Effector memory CD8-positive, alpha-beta T cell (primary cell): ENCODE data around the gene ADPRH.

Experiments used
- ATAC-seq: fragments of 150-1000 bp; cut with Tn5 transposase; replicated peaks from 2 replicates; pipeline ENCODE4 v1.10.0; 2021; ENCODE audit warnings: mild to moderate bottlenecking, moderate library complexity
- DNase-seq, 3 experiments: peaks; one replicate each; pipeline ENCODE4 v3.0.0; 2021
- H3K27ac Mint-ChIP-seq, 2 donors: one replicate each; pipeline ENCODE4 v1.8.0; 2022; ENCODE audit warnings: mild to moderate bottlenecking in 2 of 2, mixed read lengths in 2 of 2, moderate library complexity in 2 of 2
- H3K27me3 Mint-ChIP-seq, 2 donors: one replicate each; pipeline ENCODE4 v1.8.0; 2022; ENCODE audit warnings: mixed read lengths in 2 of 2
- H3K36me3 Mint-ChIP-seq: one replicate; pipeline ENCODE4 v1.8.0; 2022; ENCODE audit warnings: mild to moderate bottlenecking, moderate library complexity, mixed read lengths; ENCODE audit not compliant: insufficient read depth
- H3K4me1 Mint-ChIP-seq, 2 donors: one replicate each; pipeline ENCODE4 v1.8.0; 2022; ENCODE audit warnings: low read depth in 2 of 2, mixed read lengths in 2 of 2
- H3K4me3 Mint-ChIP-seq, 2 donors: one replicate each; pipeline ENCODE4 v1.8.0; 2022; ENCODE audit warnings: mild to moderate bottlenecking in 2 of 2, mixed read lengths in 2 of 2, moderate library complexity in 2 of 2
- H3K9me3 Mint-ChIP-seq, 2 donors: one replicate each; pipeline ENCODE4 v1.8.0; 2022; ENCODE audit warnings: mixed read lengths in 2 of 2

The ADPRH gene

GRCh38 chr3:119613201-119613600 is 33.9 kb downstream of the ADPRH start:
- peaks cover 21 to 22% of the 10 kb centered on the region in 2 donors for H3K27me3 Mint-ChIP-seq
- DNase-seq (no peak), ATAC-seq (no peak)
- H3K9me3 Mint-ChIP-seq = no peaks in the 10 kb centered on the region
- no peaks in the 10 kb centered on the region for H3K4me1 Mint-ChIP-seq
- H3K4me3 Mint-ChIP-seq = no peak overlapping the region
- no peaks in the 10 kb centered on the region for H3K36me3 Mint-ChIP-seq
- H3K27ac Mint-ChIP-seq = no peak overlapping the region

- no peak for DNase-seq
- ATAC-seq = no peak
- Mint-ChIP-seq H3K4me1 (no peaks in the 10 kb centered on the region), H3K9me3 (no peaks in the 10 kb centered on the region), H3K4me3 (no peak overlapping the region), H3K36me3 (no peaks in the 10 kb centered on the region), H3K27me3 (peaks cover 21 to 23% of the 10 kb centered on the region in 2 donors), H3K27ac (no peak overlapping the region)
Measured at GRCh38 chr3:119613872-119614271, 34.6 kb downstream of the ADPRH start.

GRCh38 chr3:119616056-119616455 is 36.8 kb downstream of the ADPRH start:
- DNase-seq (no peak), ATAC-seq (no peak)
- H3K27me3 Mint-ChIP-seq = peaks cover 14 to 37% of the 10 kb centered on the region in 2 donors
- no peak overlapping the region for H3K4me3 Mint-ChIP-seq
- no peak overlapping the region for H3K27ac Mint-ChIP-seq
- no peaks in the 10 kb centered on the region for H3K36me3 Mint-ChIP-seq
- no peaks in the 10 kb centered on the region for H3K4me1 Mint-ChIP-seq
- H3K9me3 Mint-ChIP-seq = no peaks in the 10 kb centered on the region

- Mint-ChIP-seq H3K27me3 (peaks cover 14 to 38% of the 10 kb centered on the region in 2 donors), H3K4me1 (no peaks in the 10 kb centered on the region), H3K9me3 (no peaks in the 10 kb centered on the region), H3K27ac (no peak overlapping the region), H3K36me3 (no peaks in the 10 kb centered on the region), H3K4me3 (no peak overlapping the region)
- DNase-seq (no peak), ATAC-seq (no peak)
Measured at GRCh38 chr3:119619094-119619493, 39.8 kb downstream of the ADPRH start.

GRCh38 chr3:119620899-119621298 is 41.6 kb downstream of the ADPRH start:
- Mint-ChIP-seq H3K27me3 (peaks cover 24 to 50% of the 10 kb centered on the region in 2 donors), H3K4me1 (no peaks in the 10 kb centered on the region), H3K27ac (no peak overlapping the region), H3K9me3 (no peaks in the 10 kb centered on the region), H3K36me3 (no peaks in the 10 kb centered on the region), H3K4me3 (no peak overlapping the region)
- ATAC-seq (no peak), DNase-seq (no peak)

- H3K27ac Mint-ChIP-seq = no peak overlapping the region
- no peaks in the 10 kb centered on the region for H3K9me3 Mint-ChIP-seq
- no peak for DNase-seq
Measured at GRCh38 chr3:119624002-119624720, 44.9 kb downstream of the ADPRH start.

GRCh38 chr3:119625451-119626153 is 46.3 kb downstream of the ADPRH start:
- DNase-seq (no peak), ATAC-seq (no peak)
- Mint-ChIP-seq H3K4me3 (no peak overlapping the region), H3K9me3 (no peaks in the 10 kb centered on the region), H3K4me1 (peaks cover 6 to 13% of the 10 kb centered on the region in 2 donors), H3K27me3 (peaks cover 10 to 48% of the 10 kb centered on the region in 2 donors), H3K27ac (no peak overlapping the region), H3K36me3 (no peaks in the 10 kb centered on the region)

More at GRCh38 chr3:119624002-119624720, 44.9 kb downstream of the ADPRH start:
- H3K36me3 Mint-ChIP-seq = no peaks in the 10 kb centered on the region
- peaks cover 6 to 13% of the 10 kb centered on the region in 2 donors for H3K4me1 Mint-ChIP-seq
- H3K4me3 Mint-ChIP-seq = no peak overlapping the region
- H3K27me3 Mint-ChIP-seq = peaks cover 10 to 55% of the 10 kb centered on the region in 2 donors
- ATAC-seq = no peak

- H3K36me3 Mint-ChIP-seq = no peaks in the 10 kb centered on the region
- H3K4me1 Mint-ChIP-seq = peaks cover 6 to 13% of the 10 kb centered on the region in 2 donors
- no peak for ATAC-seq
- H3K4me3 Mint-ChIP-seq = no peak overlapping the region
- no peak for DNase-seq
- H3K27ac Mint-ChIP-seq = no peak overlapping the region
- no peaks in the 10 kb centered on the region for H3K9me3 Mint-ChIP-seq
- peaks cover 10 to 42% of the 10 kb centered on the region in 2 donors for H3K27me3 Mint-ChIP-seq
Measured at GRCh38 chr3:119626196-119626595, 46.9 kb downstream of the ADPRH start.

GRCh38 chr3:119627461-119627860 is 48.2 kb downstream of the ADPRH start:
- peak overlapping the region; percentile 50 to 60 for H3K4me3 Mint-ChIP-seq
- peak; percentile 60 for ATAC-seq

GRCh38 chr3:119628390-119628789 is 49.1 kb downstream of the ADPRH start:
- no peak overlapping the region for H3K4me3 Mint-ChIP-seq
- DNase-seq = no peak
- H3K4me1 Mint-ChIP-seq = peaks cover 6 to 13% of the 10 kb centered on the region in 2 donors
- no peak overlapping the region for H3K27ac Mint-ChIP-seq
- peak; percentile 64 for ATAC-seq
- H3K27me3 Mint-ChIP-seq = peaks cover 10 to 52% of the 10 kb centered on the region in 2 donors
- H3K36me3 Mint-ChIP-seq = no peaks in the 10 kb centered on the region
- no peaks in the 10 kb centered on the region for H3K9me3 Mint-ChIP-seq

More at GRCh38 chr3:119627461-119627860, 48.2 kb downstream of the ADPRH start:
- Mint-ChIP-seq H3K36me3 (no peaks in the 10 kb centered on the region), H3K4me1 (peaks cover 6 to 13% of the 10 kb centered on the region in 2 donors), H3K27ac (peak overlapping the region in 1 of 2 donors; percentile 58), H3K9me3 (no peaks in the 10 kb centered on the region), H3K27me3 (peaks cover 10 to 47% of the 10 kb centered on the region in 2 donors)
- DNase-seq = no peak

- Mint-ChIP-seq H3K27ac (no peak overlapping the region), H3K9me3 (no peaks in the 10 kb centered on the region), H3K27me3 (peaks cover 10 to 52% of the 10 kb centered on the region in 2 donors), H3K36me3 (no peaks in the 10 kb centered on the region), H3K4me3 (no peak overlapping the region), H3K4me1 (peaks cover 6 to 13% of the 10 kb centered on the region in 2 donors)
- ATAC-seq (peak; percentile 51), DNase-seq (no peak)
Measured at GRCh38 chr3:119628816-119629445, 49.6 kb downstream of the ADPRH start.

- H3K36me3 Mint-ChIP-seq = no peaks in the 10 kb centered on the region
- ATAC-seq = no peak
- H3K4me1 Mint-ChIP-seq = peaks cover 6 to 13% of the 10 kb centered on the region in 2 donors
Measured at GRCh38 chr3:119630128-119630879, 51.0 kb downstream of the ADPRH start.

GRCh38 chr3:119630880-119631329 is 51.6 kb downstream of the ADPRH start:
- no peak for ATAC-seq
- no peak overlapping the region for H3K27ac Mint-ChIP-seq
- H3K9me3 Mint-ChIP-seq = no peaks in the 10 kb centered on the region
- H3K36me3 Mint-ChIP-seq = no peaks in the 10 kb centered on the region
- no peak for DNase-seq
- no peak overlapping the region for H3K4me3 Mint-ChIP-seq
- peaks cover under 1 to 40% of the 10 kb centered on the region in 2 donors for H3K27me3 Mint-ChIP-seq
- H3K4me1 Mint-ChIP-seq = peaks cover 6 to 13% of the 10 kb centered on the region in 2 donors

More at GRCh38 chr3:119630128-119630879, 51.0 kb downstream of the ADPRH start:
- Mint-ChIP-seq H3K27me3 (peaks cover 6 to 46% of the 10 kb centered on the region in 2 donors), H3K9me3 (no peaks in the 10 kb centered on the region), H3K27ac (no peak overlapping the region), H3K4me3 (no peak overlapping the region)
- no peak for DNase-seq
